Pancreas (tissue), 10 donors: ENCODE results near the gene TUBGCP3. TPM values are rescaled to one million over a fixed set of nuclear protein-coding genes. Genes with fewer than 3 reads are reported as not detected.

Source experiments
- ATAC-seq, 4 donors: fragments of 200-7000 bp; cut with Tn5 transposase; one replicate each; pipeline versions ENCODE4 v1.8.0 to v1.9.1; 2020; ENCODE audit warnings: mild to moderate bottlenecking in 4 of 4, moderate library complexity in 4 of 4
- DNase-seq, 6 donors: peaks; one replicate each; pipeline ENCODE4 v3.0.0-alpha.2; 2020
- FAIRE-seq: peaks from 2 replicates; lab custom pipeline; 2012; peaks lifted over from hg19 to GRCh38; lab: Jason Lieb, UNC
- H3K27ac ChIP-seq, 4 donors: fragments of 200-600 bp; sonication (generic); 1 replicate in 3 of 4; 2 replicates in 1 of 4; pipeline versions ENCODE4 v1.5.0 to v1.8.0; 2020
- H3K27me3 ChIP-seq, 4 donors: fragments of 200-600 bp; one replicate each; pipeline ENCODE4 v1.8.0; 2021
- H3K36me3 ChIP-seq, 3 donors: fragments of 200-600 bp; sonication (generic) in 1 of 3; one replicate each; pipeline versions ENCODE4 v1.5.0 to v1.8.0; 2020 to 2021
- H3K4me1 ChIP-seq, 3 donors: fragments of 200-600 bp; one replicate each; pipeline ENCODE4 v1.8.0; 2021
- H3K4me3 ChIP-seq, 4 donors: fragments of 200-600 bp; sonication (generic) in 2 of 4; one replicate each; pipeline versions ENCODE4 v1.5.0 to v1.8.0; 2020 to 2021
- H3K9me3 ChIP-seq, 4 donors: fragments of 200-600 bp; one replicate each; pipeline ENCODE4 v1.8.0; 2021
- CTCF ChIP-seq, 4 donors: fragments of 200-600 bp; sonication (generic) in 3 of 4; IDR thresholded peaks; one replicate each; pipeline versions ENCODE4 v1.5.0 to v1.8.0; 2021; ENCODE audit warnings: antibody characterized with exemption in 4 of 4
- WGBS, 2 donors: extraction: QIAGEN DNeasy Blood & Tissue Kit; methylation state at CpG; one replicate each; pipeline ENCODE4 v1.1.7; 2013; 5-methylcytosine and 5-hydroxymethylcytosine counted together
- intact Hi-C, 3 donors: fragments of 100-400 bp; cut with DNase I; formaldehyde crosslinking; loops; one replicate each; pipeline versions ENCODE4 v1.11.1 to v1.14.2; 2022
- polyA plus RNA-seq, 2 donors: library from polyadenylated mRNA; stranded (reverse); fragments of 200-250 nt; gene quantifications; one replicate each; pipeline ENCODE4 v1.2.3, GENCODE V29; 2013
- total RNA-seq, 6 donors: library from RNA; stranded (reverse); fragmentation: NEBNext Ultra II Directional in 4 of 6; extraction: Animal tissue kit (Norgen Biotek cat#: 25700) in 4 of 6; gene quantifications; one replicate each; pipeline versions ENCODE4 v1.2.1 to v1.2.4, GENCODE V29; 2021 to 2023
- donor health status: healthy with polysubstance abuse.
- donor health status: DM: no; HTN: no; CAD: no; lungs with moderate emphysema.
- donor health status: DM: no; HTN: no; CAD: no.
- donor health status: control.
- donor health status: control.
- donor health status: Bipolar disorder and iron deficiency.
- donor health status: DM: yes; HTN: yes; CAD: no.
- donor health status: DM: no; HTN: no; CAD: no.
- donor health status: DM: no; HTN: no; CAD: no.
- donor health status: DM: yes; HTN: yes; CAD: no.

The TUBGCP3 gene
- total and polyA plus RNA-seq, 8 donors, result 6.3 to 20.2 (median 12.6) TPM

DNA sequence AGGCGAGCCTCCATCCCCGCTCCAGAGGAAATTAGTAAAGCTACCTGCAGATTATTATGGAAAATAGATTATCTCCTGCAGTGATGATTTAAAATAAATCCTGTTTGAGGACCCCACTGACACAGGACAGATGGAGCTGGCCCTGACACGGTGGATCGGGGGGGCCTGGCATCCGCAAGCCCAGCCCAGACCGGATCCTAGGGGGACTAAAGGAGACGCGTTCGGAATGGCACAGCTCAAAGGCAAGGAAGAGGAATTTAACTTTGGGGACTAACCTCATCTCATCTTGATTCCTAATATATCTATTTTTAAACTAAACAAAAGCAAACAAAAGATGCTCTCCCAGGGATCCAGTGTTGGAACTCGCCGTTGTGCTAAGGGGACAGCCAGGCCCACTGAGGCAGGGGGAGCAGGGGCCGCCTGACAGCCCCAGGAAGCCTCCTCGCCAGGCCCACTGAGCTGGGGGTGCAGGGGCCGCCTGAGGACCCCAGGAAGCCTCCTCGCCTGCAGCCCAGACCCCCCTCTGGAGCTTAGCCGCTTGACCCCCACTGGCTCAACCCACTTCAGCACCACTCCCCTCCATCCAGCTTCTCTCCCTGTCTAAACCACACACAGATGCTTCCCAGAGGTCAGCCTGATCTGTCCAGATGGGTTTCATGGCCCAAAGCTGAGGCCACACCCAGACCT lies 133.2 kb downstream of the TUBGCP3 start:
- no peak for ATAC-seq
- no peaks in the 10 kb centered on the region for H3K27me3 ChIP-seq
- WGBS, 2 donors, result 77 to 83% methylated on average over 16 of the region's 16 CpGs

DNA sequence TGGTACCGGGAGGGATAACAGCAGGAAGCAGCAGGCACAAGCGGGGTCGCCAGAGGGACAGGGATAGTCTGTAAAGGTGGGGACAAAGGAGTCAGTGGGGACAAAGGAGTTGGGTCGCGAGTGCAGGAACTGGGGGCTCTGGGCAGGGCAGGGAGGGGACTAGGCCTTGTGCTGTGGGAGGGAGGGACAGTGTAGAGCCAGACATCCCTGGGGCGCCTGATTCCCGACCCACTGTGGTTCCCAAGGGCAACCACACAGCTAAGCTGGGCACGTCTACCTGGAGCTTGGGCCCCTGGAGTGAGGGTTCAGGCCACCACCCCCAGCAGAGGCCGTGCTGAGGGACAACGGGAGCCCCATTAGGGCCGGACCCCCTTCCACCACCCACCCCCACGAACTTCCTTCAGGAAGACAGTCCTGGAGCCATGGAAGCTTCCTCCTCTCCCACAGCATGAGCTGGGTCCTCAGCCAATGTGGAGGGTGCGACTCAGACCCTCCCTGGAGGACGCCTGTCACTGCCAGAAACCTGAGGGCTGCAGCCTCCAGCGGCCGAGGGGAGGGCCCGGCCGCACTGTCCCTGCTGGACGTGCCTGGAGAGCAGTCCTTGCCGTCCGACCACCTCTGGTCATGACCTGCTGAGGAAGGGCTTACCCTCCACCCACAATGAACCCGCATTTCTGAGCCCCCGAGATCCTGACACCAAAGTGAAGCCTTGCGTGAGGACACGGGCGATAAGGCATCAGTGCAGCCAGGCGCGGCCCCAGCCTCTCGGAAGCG lies 133.9 kb downstream of the TUBGCP3 start:
- DNase-seq (peak in 1 of 6 donors; percentile 50), ATAC-seq (no peak), FAIRE-seq (no peak)
- 79 to 85% methylated on average over 30 of the region's 30 CpGs for WGBS, 2 donors
- TF ChIP-seq CTCF (IDR thresholded peaks at IDR 0.05), result no peak
- Histone ChIP-seq H3K9me3 (no peaks in the 10 kb centered on the region), H3K36me3 (no peaks in the 10 kb centered on the region), H3K27ac (no peak overlapping the region), H3K4me3 (no peak overlapping the region), H3K27me3 (no peaks in the 10 kb centered on the region), H3K4me1 (peaks cover 0 to 7% (median 4%) of the 10 kb centered on the region in 3 donors)
- intact Hi-C loops, result no loop called here

More for the DNA sequence above, 133.2 kb downstream of the TUBGCP3 start:
- intact Hi-C loops, result no loop called here
- FAIRE-seq, result no peak
- no peaks in the 10 kb centered on the region for H3K36me3 ChIP-seq
- peak in 1 of 6 donors; percentile 34 for DNase-seq
- H3K4me1 ChIP-seq, result peaks cover 0 to 7% (median 4%) of the 10 kb centered on the region in 3 donors
- H3K4me3 ChIP-seq, result no peak overlapping the region
- H3K27ac ChIP-seq, result no peak overlapping the region
- no peak for TF ChIP-seq CTCF (IDR thresholded peaks at IDR 0.05)
- H3K9me3 ChIP-seq, result no peaks in the 10 kb centered on the region

DNA sequence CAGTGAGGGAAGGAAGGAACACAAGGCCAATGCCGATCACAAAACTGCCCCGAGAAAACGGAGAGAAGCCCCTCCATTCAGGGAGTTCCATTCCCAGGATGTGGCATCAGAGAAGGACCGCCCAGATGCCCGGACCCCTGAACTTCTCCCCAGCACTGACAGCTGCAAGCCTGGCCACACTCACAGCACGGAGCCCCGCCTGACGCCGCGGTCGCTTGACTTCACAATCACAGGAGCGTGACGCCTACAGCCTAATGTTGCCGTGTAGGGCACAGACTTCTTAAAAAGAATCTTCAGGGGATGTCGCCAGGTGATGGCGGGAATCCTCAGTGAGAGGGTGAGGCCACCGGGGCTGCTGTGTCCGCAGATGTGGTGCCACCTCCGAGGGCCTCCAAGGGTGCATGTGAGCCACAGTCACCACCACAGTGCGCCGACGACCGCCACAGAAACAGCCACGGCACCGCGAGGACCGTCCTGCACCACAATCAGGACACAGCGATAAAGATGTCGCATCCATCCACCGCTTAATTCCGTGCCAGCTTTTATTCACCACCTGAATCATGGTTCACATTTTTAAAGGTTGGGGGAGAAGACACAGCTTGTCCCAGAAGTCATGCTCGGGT lies 134.6 kb downstream of the TUBGCP3 start:
- 92 to 94% methylated on average over 32 of the region's 32 CpGs for WGBS, 2 donors
- intact Hi-C loops, result no loop called here

More for the DNA sequence above, 134.6 kb downstream of the TUBGCP3 start:
- Histone ChIP-seq H3K27ac (no peak overlapping the region), H3K4me3 (no peak overlapping the region), H3K9me3 (no peaks in the 10 kb centered on the region), H3K4me1 (peaks cover 0 to 7% (median 4%) of the 10 kb centered on the region in 3 donors), H3K36me3 (no peaks in the 10 kb centered on the region), H3K27me3 (no peaks in the 10 kb centered on the region)
- no peak for ATAC-seq
- TF ChIP-seq CTCF (IDR thresholded peaks at IDR 0.05), result no peak
- no peak for FAIRE-seq
- peak in 1 of 6 donors; percentile 39 for DNase-seq
